Stimulated activated CD4-positive, alpha-beta T cell treated with anti-CD3 and anti-CD28 coated beads, Interleukin-12 subunit alpha, Interleukin-12 subunit beta, amount 100 ng/mL, for 24 hours (primary cell): ENCODE measurements around the gene OIP5.
A peak's percentile ranks its signal among the peaks of the same experiment; 100 is the strongest.
"Not testable (repeated sequence)": the region's sequence is repeated elsewhere in the genome, so short reads cannot be mapped to it uniquely, and the experiment has no call there.

Experiments
- DNase-seq, 2 experiments: peaks; one replicate each; pipeline ENCODE4 v3.0.0-alpha.2; 2020; ENCODE audit warnings: low read depth in 2 of 2

OIP5 gene

DNA sequence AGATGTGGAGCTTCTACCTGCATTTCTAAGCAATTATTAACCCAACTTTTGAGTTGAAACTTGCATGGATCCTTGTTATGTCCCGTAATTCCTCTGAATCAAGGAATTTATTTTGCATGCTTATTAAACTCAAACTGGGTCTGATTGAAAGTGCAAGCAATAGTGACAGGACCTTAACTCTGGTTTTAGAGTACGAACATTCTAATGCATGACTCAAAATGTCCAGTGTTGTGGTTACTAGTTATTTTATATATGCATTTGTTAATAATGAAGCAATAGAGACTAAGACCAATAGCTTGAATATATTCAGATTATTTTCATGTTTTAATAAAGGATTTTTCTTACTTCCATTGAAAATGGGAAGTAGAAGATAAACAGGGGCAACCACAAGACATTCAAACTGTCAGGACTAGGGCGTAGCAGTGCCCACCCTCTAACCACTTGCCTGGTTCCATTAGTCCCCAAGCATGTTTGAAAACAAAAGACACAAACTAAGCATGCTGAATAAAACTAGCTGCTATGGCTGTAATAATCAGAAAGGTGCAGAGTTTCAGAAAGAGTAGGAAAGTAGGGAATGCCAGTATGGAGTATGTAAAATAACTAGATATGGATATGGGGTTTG, 28.1 kb downstream of the OIP5 start:
- DNase-seq = no peak

DNA sequence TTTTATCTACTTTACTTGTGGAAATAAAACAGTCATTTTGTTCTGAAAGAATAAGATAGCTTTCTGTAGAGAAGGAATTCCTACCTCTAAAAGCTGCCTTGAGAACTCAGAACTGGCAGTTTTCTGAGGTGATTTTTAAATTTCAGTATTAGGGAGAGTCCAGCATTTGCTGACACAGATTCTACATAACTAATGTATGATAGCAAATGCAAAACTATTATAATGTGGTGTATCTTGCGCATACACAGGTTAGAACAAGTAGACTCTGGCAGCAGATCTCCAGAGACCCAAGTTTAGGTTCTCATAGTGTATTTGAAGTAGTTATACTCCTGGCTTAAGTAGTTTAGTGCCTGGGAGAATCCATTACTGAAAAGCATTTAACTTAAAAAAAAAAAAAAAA, 30.8 kb downstream of the OIP5 start:
- no peak for DNase-seq

DNA sequence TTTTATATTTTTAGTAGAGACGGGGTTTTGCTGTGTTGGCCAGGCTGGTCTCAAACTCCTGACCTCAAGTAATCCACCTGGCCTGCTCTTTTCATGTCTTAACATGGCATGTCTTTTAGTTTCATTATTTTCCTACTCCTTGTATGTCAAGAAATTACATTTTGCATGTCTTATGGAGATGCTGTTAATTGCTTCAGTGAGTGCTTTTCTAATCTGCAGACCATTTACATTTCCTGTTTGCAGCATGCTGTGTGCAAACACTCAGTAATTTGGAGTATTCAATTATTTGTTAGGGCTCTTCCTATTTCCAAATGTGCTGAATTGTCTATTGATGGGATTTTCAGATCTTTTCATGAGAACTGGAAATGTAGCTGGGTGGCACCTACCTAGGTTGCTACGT, 31.3 kb downstream of the OIP5 start:
- DNase-seq = not testable (repeated sequence)

DNA sequence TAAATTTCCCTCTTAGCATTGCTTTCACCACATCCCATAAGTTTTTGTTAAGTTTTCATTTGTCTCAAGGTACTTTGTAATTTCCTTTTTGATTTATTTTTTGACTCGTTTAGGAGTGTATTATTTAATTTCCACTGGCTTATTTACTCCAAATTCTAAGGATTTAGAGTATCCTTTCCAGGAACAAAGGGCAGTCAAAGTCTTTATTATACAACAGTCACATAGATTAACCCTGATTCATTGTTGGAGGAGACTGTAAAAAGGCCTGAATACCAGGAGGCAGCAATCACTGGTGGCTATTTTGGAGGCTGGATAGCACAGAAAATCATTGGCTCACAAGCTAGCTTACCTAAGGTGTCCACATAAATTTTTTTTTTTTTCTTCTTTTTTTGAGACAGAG, 39.9 kb downstream of the OIP5 start:
- no peak for DNase-seq

DNA sequence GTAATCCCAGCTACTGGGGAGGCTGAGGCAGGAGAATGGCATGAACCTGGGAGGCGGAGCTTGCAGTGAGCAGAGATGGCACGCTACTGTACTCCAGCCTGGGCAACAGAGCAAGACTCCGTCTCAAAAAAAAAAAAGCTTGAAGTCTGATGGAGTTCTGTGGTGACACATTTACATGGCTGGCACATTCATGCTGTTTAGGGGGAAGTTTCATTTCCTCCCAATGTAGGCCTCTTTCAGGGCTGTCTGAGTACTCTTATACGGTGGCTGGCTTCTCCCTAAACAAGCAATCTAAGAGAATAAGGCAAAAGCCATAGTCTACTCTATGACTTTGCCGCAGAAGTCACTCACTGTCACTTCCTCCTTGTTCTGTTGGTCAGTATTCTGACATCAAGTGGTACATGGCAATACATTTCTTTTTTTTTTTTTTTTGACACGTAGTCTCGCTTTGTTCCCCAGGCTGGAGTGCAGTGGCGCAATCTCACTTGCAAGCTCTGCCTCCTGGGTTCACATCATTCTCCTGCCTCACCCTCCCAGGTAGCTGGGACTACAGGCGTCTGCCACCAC, 41.2 kb downstream of the OIP5 start:
- DNase-seq = no peak

DNA sequence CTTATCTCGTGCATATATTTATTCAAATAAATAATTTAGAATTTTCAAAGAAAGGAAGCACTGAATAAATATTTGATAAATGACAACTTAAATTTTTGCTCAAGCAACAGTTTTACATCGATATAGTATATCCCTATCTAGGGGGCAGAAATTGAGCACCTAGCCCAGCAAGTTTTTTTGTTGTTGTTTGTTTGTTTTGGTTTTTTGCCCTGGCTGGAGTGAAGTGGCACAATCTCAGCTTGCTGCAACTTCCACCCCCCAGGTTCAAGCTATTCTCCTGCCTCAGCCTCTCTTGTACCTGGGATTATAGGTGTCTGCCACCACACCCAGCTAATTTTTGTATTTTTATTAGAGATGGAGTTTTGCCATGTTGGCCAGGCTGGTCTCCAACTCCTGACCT, 42.4 kb downstream of the OIP5 start:
- DNase-seq = no peak

DNA sequence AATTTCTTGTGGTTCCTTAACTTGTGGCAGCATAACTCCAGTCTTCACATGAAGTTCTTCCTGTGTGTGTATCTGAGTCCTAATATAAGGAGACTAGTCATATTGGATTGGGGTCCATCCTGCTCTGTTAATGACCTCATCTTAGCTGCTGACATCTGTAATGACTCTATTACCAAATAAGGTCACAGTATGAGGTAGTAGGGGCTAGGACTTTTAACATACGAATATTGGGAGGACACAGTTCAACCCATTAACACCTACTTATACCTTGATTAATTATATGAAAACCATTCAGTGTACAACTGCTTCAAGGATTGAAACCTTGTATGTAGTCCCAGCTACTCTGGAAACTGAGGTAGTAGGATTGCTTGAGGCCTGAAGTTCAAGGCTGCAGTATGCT, 43.9 kb downstream of the OIP5 start:
- no peak for DNase-seq

DNA sequence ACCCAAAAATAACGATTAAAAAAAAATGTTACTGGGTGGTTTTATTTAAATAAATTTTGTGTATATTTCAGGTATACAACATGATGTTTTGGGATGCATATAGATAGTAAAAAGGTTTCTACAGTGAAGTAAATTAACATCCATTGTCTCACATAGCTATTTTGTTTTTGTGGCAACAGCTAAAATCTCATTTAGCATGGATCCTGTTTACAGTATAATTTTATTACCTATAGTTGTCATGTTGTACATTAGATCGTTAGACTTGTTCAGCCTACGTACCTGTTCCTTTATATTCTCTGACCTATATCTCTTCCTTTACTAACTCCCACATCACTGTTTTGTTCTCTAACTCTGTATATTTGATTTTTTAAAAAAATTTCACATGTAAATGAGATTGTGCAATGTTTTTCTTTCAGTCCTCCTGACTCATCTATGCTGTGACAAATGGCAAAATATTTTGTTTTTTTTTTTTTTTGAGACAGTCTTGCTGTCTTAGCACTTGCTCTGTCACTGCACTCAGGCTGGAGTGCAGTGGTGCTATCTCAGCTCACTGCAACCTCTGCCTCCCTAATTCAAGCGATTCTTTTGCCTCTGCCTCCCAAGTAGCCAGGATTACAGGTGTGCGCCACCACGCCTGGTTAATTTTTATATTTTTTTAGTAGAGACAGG, 45.6 kb downstream of the OIP5 start:
- DNase-seq = no peak

DNA sequence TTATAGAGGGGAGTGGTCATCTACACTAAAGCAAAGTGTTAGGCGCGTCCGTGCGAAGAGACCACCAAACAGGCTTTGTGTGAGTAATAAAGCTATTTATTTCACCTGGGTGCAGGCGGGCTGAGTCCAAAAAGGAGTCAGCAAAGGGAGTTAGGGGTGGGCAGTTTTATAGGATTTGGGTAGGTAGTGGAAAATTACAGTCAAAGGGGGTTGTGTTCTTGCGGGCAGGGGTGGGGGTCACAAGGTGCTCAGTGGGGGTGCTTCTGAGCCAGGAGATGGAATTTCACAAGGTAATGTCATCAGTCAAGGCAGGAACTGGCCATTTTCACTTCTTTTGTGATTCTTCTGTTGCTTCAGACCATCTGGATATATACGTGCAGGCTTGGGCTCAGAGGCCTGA, 47.1 kb downstream of the OIP5 start:
- no peak for DNase-seq

DNA sequence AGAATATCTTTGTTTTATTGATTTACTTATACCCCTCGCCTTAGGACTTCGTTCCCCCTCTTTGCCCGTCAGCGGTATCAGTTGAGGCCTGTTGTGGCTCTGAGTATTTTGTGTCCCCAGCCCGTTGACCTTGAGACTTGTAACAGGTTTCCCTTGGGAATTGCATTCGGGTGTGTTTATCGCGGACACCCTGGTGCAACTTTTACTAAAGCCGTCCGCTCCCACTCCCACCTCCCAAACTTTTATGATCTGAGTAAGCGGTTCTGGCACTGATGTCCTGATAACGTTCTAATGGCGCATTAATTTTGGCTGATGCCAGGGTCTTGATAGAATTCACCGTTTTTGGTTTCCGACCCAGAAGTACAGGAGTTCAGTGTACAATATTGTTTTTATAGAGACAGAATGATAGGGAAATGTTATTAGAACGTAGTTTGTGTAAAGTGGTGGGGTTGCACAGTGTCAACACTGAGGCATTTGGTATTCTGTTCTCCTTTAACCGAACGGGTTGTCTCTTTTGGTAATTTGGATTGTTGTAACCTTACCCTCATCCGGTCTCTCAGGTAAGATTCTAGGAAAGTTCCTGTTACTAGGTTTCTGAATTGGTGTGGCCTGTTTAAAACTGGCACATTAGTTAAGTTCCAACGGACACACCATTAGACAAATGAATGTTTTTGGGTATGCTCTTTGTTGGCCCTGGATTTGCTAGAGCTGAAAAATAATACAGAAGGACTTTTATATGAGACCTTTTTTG, 47.8 kb downstream of the OIP5 start:
- no peak for DNase-seq

DNA sequence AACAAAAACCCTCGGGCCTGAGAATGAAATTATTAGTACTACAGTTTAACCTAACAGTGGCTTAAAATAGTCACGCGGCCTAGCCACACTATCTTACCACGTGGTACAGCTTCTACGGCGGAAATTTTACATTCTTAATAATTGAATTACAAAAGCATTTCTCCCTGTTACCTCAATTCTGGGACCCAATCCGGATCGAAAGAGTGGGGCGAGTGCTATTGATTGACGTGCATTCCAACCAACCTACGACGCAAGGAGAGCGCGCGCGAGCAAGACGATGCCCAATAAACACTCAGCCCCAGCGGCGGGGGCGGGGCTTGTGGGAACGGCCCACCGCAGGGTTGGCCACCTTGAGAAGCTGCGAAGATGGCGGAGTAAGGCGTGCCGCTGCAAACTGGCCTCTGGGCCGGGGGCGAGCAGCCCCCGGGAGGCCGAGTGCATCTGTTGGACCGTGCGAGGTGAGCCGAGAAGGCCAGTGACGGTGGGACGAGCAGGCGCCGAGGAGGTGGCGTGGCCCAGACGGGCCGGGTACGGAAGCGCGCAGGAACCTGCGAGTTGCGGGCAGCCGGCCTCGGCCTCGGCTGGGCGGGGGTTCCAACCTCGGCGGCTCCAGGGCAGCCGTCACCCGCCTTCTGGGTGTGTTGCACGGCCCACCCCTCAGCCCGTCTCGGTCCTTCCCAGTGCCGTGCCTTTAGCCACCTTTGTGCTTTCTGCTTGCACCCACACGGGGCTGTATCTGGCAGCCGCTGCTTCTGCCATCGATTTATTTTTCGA, 48.6 kb downstream of the OIP5 start:
- peak; percentile 91 to 96 for DNase-seq

DNA sequence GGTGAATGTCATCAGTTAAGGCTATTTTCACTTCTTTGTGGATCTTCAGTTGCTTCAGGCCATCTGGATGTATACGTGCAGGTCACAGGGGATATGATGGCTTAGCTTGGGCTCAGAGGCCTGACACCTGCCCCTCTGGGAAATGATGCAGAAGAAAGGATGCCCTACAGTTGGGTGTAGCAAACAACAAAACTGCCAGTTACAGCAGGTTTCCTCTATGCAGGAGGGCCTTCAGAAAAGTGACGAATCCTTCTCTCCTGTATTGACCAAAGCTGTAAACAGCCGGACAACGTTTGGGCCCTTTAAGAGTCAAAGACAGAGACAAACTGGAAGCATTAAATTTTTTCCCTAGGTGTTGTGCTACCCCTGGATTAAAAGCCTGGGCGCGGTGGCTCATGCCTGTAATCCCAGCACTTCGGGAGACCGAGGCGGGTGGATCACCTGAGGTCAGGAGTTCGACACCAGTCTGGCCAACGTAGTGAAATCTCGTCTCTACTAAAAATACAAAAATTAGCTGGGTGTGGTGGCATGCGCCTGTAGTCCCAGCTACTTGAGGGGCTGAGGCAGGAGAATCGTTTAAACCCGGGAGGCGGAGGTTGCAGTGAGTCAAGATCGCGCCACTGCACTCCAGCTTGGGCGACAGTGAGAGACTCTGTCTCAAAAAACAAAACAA, 49.3 kb downstream of the OIP5 start:
- not testable (repeated sequence) for DNase-seq

DNA sequence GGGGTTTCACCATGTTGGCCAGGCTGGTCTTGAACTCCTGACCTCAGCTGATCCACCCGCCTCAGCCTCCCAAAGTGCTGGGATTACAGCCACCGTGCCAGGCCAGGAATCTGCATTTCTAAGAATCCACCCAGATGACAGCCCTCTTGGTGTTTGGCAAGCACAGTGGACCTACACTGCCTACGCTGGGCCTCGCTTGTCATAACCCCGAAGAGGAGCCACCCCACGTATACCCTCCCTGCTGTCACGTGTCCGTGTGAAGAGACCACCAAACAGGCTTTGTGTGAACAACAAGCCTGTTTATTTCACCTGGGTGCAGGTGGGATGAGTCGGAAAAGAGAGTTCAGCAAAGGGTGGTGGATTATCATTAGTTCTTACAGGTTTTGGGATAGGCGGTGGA, 50.0 kb downstream of the OIP5 start:
- DNase-seq = not testable (repeated sequence)

DNA sequence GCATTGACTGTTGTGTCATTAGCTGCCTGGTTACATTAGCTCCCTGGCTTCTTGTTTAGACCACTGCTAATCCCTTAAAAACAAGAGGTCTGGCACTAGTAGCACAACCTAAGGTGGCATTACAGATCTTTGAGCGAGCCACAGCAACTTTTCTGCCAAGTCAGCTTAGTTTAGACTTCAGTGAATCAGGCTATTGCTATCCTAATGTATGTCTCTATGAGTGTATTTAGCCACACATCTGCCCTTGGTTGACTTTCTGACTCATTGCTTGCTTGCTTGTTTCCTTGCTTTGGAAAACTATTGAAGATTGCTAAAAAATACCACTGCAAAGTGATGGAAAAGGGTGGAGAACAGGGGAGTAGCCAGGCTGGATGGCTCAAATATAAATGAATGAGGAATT, 51.2 kb downstream of the OIP5 start:
- DNase-seq = no peak

DNA sequence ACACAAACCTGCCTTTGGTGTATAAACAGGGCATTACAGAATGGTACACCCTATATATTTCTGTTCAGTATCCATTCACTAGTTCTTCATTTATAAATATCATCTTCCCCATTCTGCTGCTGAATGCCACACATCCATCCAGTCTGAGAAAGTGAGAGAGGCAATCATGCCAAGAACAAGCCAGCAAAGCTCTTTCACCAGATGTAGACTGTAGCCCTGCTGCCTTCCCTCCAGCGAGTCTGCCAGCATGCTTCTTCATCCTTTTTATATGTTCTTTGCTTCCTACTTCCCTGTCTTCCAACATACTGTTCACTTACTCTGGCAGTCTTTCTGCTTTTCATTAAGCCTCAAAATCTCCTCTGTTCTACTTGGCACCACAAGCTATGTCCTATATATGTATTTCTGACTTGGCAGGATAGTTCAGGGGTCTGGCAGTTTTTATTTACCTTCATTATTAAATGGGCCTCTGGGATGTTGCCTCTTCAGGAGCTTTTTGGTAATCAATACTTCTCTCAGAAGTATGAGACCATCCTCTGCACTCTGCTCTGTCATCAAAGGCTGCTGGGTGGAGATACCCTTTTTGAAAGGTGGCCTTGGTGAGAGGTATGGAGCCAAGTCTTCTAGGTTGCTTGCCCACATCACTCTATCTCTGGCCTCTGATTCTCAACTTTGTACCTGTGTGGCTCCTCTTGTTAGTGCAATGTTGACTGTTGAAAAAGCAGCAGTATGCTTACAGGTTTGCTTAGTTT, 52.7 kb downstream of the OIP5 start:
- DNase-seq = no peak

DNA sequence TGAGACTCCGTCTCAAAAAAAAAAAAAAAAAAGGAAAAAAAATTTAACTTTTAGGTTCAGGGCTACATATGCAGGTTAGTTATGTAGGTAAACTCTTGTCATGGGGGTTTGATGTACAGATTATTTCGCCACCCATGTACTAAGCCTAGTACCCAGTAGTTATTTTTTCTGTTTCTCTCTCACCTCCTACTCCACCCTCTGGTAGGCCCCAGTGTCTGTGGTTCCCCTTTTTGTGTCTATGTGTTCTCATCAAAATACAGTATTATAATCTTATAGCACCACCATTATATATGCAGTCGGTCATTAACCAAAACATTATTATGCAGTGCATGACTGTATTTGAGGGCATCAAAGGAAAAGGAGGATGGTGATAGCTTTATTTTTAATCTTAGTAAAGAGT, 54.1 kb downstream of the OIP5 start:
- DNase-seq = no peak

DNA sequence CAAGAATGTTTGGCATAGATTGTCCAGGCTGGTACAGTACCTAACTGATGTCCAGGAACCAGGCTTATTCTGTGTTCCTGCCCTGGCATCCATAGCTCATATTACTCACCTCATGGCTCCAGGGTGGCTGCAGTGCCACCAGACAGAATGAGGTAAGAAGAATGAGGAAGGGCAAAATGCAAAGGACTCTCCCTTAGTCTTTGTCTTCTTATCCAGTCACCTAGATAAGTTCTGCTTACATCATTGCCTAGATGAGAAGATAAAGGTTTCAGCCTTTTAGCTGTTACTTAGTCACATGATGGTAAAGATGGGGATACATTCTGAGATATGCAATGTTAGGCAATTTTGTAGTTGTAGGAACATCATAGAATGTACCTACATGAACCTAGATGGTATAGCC, 55.6 kb downstream of the OIP5 start:
- no peak for DNase-seq

DNA sequence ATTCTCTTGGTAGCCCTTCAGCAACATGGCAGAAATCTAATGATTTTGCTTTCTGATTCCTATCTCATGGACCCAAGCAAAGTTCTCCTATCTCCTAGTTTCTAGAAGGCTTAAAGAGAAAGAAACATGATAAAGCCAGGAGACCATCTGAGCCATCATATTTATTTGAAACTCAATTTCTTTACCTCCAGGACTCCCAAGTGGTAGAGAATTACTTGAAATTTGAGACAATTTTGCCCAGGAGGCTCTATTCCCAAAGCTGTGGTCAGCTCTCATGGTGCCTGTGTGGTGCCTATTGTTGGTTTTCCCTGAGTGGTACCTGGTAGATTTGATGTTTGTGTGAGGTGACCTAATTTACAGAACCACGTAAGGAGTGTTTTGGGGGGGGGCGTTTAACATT, 62.5 kb downstream of the OIP5 start:
- DNase-seq = no peak

DNA sequence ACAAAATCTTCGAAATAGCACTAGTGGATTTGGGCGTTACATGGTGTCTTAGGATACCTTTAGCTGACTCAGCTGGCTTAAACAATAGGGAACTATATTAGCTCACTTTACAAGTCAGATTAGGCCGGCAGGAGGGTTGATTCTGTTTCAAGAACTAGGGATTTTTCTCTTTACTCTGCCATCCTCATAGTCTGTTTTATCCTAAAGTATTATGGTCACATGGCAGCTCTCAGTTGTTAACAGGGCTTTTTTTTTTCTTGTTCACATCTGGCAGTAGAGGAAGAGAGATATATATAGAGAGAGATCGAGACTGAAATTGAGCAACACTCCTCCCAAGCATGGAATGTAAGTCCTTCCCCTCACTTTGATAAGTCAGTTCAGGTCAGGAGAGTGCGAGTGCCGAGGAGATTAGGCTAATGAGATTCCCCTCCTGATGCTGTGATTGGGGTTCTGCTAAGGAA, 68.5 kb downstream of the OIP5 start:
- DNase-seq = no peak

DNA sequence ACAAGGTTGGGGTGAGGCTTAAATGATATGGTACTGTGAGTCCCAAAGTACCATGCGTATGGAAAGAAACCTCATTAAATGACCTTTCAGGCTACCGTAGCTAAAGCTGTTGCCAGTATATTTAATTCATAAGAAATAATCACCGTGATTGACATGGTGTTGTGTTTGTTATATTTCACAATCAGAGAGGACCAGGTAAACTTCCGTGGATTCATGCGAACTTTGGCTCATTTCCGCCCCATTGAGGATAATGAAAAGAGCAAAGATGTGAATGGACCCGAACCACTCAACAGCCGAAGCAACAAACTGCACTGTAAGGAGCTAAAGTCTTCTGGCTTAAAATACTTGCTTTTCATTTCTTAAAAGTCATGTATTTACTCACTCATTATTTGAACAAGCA, 69.8 kb downstream of the OIP5 start:
- DNase-seq = no peak

DNA sequence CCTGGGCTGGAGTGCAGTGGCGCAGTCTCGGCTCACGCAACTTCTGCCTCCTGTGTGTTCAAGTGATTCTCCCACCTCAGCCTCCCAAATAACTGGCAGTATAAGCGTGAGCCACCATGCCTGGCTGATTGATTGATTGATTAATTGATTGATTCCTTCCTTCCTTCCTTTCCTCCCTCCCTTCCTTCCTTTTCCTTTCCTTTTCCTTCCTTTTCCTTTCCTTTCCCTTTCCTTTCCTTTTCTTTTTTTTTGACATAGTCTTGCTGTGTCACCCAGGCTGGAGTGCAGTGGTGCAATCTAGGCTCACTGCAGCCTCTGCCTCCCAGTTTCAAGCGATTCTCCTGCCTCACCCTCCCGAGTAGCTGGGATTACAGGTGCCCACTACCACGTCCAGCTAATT, 71.5 kb downstream of the OIP5 start:
- not testable (repeated sequence) for DNase-seq
